Osteoblast (primary cell): Measurements from ENCODE around the gene TMPRSS2. TPM values are rescaled to one million over a fixed set of nuclear protein-coding genes. Genes with fewer than 3 reads are reported as not detected.

ENCODE experiments used
- DNase-seq: peaks from one replicate; pipeline ENCODE4 v3.0.0; 2011; ENCODE audit warnings: low spot score, mixed read lengths; ENCODE audit not compliant: insufficient read length; ENCODE audit errors: missing footprints
- H2AFZ ChIP-seq: 2 replicates; pipeline ENCODE4 v1.6.0; 2011; ENCODE audit warnings: mild to moderate bottlenecking, low read length
- H3K27ac ChIP-seq: 2 replicates; pipeline ENCODE4 v1.5.1; 2011; ENCODE audit warnings: mild to moderate bottlenecking, low read depth, low read length, moderate library complexity
- H3K27me3 ChIP-seq: 2 replicates; pipeline ENCODE4 v1.6.0; 2012; ENCODE audit warnings: mild to moderate bottlenecking, control low read depth, inconsistent platforms, low read length, moderate library complexity; ENCODE audit not compliant: insufficient read depth
- H3K36me3 ChIP-seq: 2 replicates; pipeline ENCODE4 v1.5.1; 2011; ENCODE audit warnings: mild to moderate bottlenecking, low read length, control low read depth, moderate library complexity; ENCODE audit not compliant: insufficient read depth
- H3K4me1 ChIP-seq: 2 replicates; pipeline ENCODE4 v1.5.1; 2011; ENCODE audit warnings: mild to moderate bottlenecking, low read length, control low read depth, moderate library complexity; ENCODE audit not compliant: insufficient read depth
- H3K4me2 ChIP-seq: 2 replicates; pipeline ENCODE4 v1.6.0; 2011; ENCODE audit warnings: mild to moderate bottlenecking, low read length; ENCODE audit not compliant: insufficient read depth
- H3K4me3 ChIP-seq: fragments of 200-600 bp; sonication (generic); 3 replicates; pipeline ENCODE4 v1.5.1; 2012; ENCODE audit warnings: mild to moderate bottlenecking, low read length, inconsistent platforms; ENCODE audit not compliant: insufficient read depth
- H3K79me2 ChIP-seq: 2 replicates; pipeline ENCODE4 v1.6.0; 2012; ENCODE audit warnings: mild to moderate bottlenecking, low read length, control low read depth, inconsistent platforms; ENCODE audit not compliant: insufficient read depth
- H3K9me3 ChIP-seq: 2 replicates; pipeline ENCODE4 v1.5.1; 2011; ENCODE audit warnings: low read depth, low read length, control low read depth
- H4K20me1 ChIP-seq: 2 replicates; pipeline ENCODE4 v1.6.0; 2012; ENCODE audit warnings: mild to moderate bottlenecking, low read length, control low read depth; ENCODE audit not compliant: insufficient read depth
- total RNA-seq: library from RNA; depleted of rRNA; stranded (reverse); fragments of >200 nt; gene quantifications from 2 replicates; pipeline ENCODE4 v1.2.3, GENCODE V29; 2012
- TF ChIP-seq, protein P1 (sequence below): IDR thresholded peaks from 2 replicates; pipeline ENCODE4 v1.5.1; 2011; ENCODE audit warnings: mild to moderate bottlenecking, low read depth, low read length, moderate library complexity; ENCODE audit errors: extremely low read depth

TMPRSS2 gene
- total RNA-seq, 1 donor = not detected

DNA sequence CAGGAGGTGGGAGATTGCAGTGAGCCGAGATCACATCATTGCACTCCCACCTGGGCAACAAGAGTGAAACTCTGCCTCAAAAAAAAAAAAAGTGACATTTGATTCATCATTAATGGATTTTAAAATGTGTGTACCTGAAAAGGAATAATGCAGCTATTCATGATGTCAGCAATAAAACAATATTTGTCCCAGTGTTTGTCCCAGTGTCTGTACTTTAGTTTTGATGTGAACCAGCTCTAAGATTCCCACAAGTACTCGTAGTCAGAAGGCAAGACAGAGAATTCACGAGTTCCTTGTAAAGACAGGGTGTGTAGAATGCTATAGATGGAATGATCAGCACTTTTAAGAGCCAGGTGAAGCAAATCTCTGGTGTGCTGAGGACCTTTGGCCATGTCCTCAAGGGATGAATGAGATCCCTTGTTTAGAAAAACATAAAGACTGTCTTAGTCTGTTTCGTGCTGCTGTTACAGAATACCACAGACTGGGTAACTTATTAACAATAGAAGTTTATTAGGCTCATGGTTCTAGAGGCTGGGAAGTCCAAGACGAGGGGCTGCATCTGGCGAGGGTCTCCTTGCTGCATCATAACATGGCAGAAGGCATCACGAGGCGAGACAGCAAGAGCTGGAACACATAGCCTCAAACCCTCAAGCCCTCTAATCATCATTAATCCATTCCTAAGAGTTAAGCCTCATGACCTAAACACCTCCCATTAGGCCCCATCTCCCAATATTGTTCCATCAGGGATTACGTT lies 12.0 kb upstream of the TMPRSS2 start:
- H3K4me1 ChIP-seq = no peaks in the 10 kb centered on the region
- TF ChIP-seq, protein P1, sequence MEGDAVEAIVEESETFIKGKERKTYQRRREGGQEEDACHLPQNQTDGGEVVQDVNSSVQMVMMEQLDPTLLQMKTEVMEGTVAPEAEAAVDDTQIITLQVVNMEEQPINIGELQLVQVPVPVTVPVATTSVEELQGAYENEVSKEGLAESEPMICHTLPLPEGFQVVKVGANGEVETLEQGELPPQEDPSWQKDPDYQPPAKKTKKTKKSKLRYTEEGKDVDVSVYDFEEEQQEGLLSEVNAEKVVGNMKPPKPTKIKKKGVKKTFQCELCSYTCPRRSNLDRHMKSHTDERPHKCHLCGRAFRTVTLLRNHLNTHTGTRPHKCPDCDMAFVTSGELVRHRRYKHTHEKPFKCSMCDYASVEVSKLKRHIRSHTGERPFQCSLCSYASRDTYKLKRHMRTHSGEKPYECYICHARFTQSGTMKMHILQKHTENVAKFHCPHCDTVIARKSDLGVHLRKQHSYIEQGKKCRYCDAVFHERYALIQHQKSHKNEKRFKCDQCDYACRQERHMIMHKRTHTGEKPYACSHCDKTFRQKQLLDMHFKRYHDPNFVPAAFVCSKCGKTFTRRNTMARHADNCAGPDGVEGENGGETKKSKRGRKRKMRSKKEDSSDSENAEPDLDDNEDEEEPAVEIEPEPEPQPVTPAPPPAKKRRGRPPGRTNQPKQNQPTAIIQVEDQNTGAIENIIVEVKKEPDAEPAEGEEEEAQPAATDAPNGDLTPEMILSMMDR = no peak
- H3K27me3 ChIP-seq = no peaks in the 10 kb centered on the region
- no peaks in the 10 kb centered on the region for H3K79me2 ChIP-seq
- no peaks in the 10 kb centered on the region for H4K20me1 ChIP-seq
- H3K9me3 ChIP-seq = no peaks in the 10 kb centered on the region
- no peak overlapping the region for H3K4me2 ChIP-seq
- DNase-seq = no peak
- H3K4me3 ChIP-seq = no peak overlapping the region
- H3K27ac ChIP-seq = no peak overlapping the region
- H2AFZ ChIP-seq = no peak overlapping the region
- no peaks in the 10 kb centered on the region for H3K36me3 ChIP-seq

GRCh38 chr21:41518757-41519156 lies 10.8 kb upstream of the TMPRSS2 start:
- Histone ChIP-seq H3K9me3 (no peaks in the 10 kb centered on the region), H2AFZ (no peak overlapping the region), H3K36me3 (no peaks in the 10 kb centered on the region), H3K27ac (no peak overlapping the region), H3K4me2 (no peak overlapping the region), H4K20me1 (no peaks in the 10 kb centered on the region), H3K27me3 (no peaks in the 10 kb centered on the region), H3K4me1 (no peaks in the 10 kb centered on the region), H3K4me3 (no peak overlapping the region), H3K79me2 (no peaks in the 10 kb centered on the region)
- DNase-seq = no peak
- TF ChIP-seq, protein P1 = no peak

DNA sequence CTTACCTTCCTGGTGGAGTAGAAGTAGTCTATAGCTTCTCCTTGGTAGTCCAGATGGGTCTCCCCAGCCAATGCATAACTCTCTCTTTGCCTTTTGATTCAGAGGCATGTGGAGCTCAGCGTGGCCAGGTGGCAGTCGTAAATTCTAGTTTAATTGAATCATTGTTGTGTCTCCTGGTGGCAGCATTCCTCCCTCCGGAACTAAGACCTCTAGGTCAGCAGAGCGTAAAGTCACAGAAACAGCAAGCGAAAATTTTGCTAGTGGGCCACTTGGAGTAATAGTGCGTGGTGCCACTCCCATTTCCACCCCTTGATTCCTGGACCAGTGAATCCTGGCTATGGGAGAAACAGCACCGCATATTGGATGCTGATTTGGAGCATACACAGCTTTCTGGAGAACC lies 3.9 kb upstream of the TMPRSS2 start:
- no peak overlapping the region for H3K4me3 ChIP-seq
- peaks cover 26% of the 10 kb centered on the region for H3K27me3 ChIP-seq
- H4K20me1 ChIP-seq = no peaks in the 10 kb centered on the region
- TF ChIP-seq, protein P1 = no peak
- H3K4me1 ChIP-seq = no peaks in the 10 kb centered on the region
- H2AFZ ChIP-seq = no peak overlapping the region
- no peaks in the 10 kb centered on the region for H3K9me3 ChIP-seq
- no peak overlapping the region for H3K27ac ChIP-seq
- no peaks in the 10 kb centered on the region for H3K36me3 ChIP-seq
- no peaks in the 10 kb centered on the region for H3K79me2 ChIP-seq
- no peak for DNase-seq
- no peak overlapping the region for H3K4me2 ChIP-seq

- Histone ChIP-seq H3K4me3 (no peak overlapping the region), H3K4me2 (no peak overlapping the region), H3K9me3 (no peaks in the 10 kb centered on the region), H4K20me1 (no peaks in the 10 kb centered on the region), H3K27me3 (peaks cover 37% of the 10 kb centered on the region), H3K36me3 (no peaks in the 10 kb centered on the region), H2AFZ (no peak overlapping the region), H3K79me2 (no peaks in the 10 kb centered on the region), H3K4me1 (no peaks in the 10 kb centered on the region), H3K27ac (no peak overlapping the region)
- TF ChIP-seq, protein P1 = no peak
- no peak for DNase-seq
Measured at GRCh38 chr21:41510500-41510899, 2.5 kb upstream of the TMPRSS2 start.
